SK-N-MC (cell line): ENCODE measurements around the gene GOLPH3.

Experiments used
- EZH2 ChIP-seq: fragments of 200-600 bp; sonication (generic); IDR thresholded peaks from one replicate; pipeline ENCODE4 v1.6.1; 2017; ENCODE audit warnings: antibody characterized with exemption
- FOXP2 ChIP-seq: optimal IDR thresholded peaks from 2 replicates; pipeline ENCODE3; 2011; ENCODE audit warnings: mild to moderate bottlenecking, moderate library complexity; ENCODE audit not compliant: insufficient read depth; ENCODE audit errors: extremely low read length, control extremely low read depth
- POLR2AphosphoS5 ChIP-seq: IDR thresholded peaks from 2 replicates; pipeline ENCODE4 v1.6.1; 2012; ENCODE audit warnings: mild to moderate bottlenecking, low read depth, low read length, borderline replicate concordance

GRCh38 chr5:32158679-32158975 lies 15.5 kb downstream of the GOLPH3 start:
- TF ChIP-seq EZH2 (no peak), POLR2AphosphoS5 (no peak), FOXP2 (no peak)
